Choroid plexus epithelial cell (primary cell): ENCODE data around the gene SOCS1.

Experiments used
- DNase-seq: peaks from one replicate; pipeline ENCODE4 v3.0.0-alpha.2; 2010; ENCODE audit warnings: low read depth
- H3K4me3 ChIP-seq: 2 replicates; pipeline ENCODE4 v1.5.1; 2011; ENCODE audit warnings: low read depth, mild to moderate bottlenecking, control low read depth, low read length, moderate library complexity
- TF ChIP-seq, protein P1 (sequence below): conservative IDR thresholded peaks from 2 replicates; pipeline ENCODE4 v1.5.1; 2011; ENCODE audit warnings: low read depth, mild to moderate bottlenecking, control low read depth, inconsistent platforms, low read length, moderate library complexity

The SOCS1 gene

DNA sequence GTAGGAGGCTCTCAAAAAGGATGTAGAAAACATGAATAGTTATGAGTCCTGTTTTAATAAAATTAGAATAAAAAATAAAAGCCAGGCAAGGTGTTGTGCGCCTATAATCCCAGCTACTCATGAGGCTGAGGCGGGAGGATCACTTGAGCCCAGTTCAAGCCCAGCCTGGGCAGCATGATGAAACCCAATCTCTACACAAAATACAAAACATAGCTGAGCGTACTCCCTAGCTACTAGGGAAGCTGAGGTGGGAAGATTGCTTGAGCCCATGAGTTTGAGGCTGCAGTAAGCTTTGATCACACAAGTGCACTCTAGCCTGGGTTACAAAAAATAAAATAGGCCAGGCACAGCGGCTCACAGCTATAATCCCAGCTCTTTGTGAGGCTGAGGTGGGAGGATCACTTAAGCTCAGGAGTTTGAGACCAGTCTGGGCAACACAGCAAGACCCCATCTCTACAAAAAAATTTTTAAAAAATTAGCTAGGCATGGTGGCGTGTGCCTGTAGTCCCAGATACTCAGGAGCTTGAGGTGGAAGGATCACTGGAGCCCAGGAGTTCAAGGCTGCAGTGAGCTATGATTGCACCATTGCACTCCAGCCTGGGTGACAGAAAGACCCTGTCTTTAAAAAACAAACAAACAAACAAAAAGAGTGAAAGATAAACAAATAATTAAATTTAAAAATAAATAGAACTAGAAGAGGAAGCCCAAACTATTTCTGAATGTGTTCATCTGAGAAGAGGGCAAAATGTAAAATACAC lies 42.3 kb upstream of the SOCS1 start:
- no peak overlapping the region for H3K4me3 ChIP-seq
- TF ChIP-seq, protein P1, sequence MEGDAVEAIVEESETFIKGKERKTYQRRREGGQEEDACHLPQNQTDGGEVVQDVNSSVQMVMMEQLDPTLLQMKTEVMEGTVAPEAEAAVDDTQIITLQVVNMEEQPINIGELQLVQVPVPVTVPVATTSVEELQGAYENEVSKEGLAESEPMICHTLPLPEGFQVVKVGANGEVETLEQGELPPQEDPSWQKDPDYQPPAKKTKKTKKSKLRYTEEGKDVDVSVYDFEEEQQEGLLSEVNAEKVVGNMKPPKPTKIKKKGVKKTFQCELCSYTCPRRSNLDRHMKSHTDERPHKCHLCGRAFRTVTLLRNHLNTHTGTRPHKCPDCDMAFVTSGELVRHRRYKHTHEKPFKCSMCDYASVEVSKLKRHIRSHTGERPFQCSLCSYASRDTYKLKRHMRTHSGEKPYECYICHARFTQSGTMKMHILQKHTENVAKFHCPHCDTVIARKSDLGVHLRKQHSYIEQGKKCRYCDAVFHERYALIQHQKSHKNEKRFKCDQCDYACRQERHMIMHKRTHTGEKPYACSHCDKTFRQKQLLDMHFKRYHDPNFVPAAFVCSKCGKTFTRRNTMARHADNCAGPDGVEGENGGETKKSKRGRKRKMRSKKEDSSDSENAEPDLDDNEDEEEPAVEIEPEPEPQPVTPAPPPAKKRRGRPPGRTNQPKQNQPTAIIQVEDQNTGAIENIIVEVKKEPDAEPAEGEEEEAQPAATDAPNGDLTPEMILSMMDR, result no peak
- no peak for DNase-seq

DNA sequence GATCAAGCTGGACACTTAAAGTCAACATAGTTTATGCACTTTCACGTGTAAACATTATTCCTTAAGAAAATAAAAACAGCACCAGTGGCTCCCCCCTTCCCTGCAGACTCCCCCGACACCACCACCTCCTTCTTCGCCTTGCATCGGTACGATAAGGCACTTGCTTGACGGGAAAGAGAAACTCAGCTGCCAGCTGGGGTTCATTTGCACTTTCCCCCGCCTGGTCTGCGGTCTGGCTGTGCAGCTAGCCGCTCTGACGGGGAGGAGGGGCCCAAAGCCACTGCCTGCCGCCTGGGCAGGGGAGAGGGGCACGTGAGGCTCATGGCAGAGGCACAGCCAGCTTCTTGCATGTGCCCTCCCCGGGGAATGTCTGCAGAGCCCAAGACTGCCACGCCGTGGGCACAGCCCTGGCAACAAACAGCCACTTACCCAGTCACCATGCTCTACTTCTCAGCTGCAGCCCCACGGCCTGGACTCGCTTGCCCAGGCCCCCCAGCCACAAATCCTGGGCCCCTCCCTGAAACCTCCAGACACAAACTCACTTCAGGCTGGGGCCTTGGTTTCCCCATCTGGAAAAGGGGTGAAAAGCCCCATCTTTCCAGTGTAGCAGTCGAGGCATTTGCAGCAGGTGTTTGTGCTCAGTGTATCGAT lies 41.6 kb upstream of the SOCS1 start:
- DNase-seq, result peak; percentile 65
- no peak overlapping the region for H3K4me3 ChIP-seq

DNA sequence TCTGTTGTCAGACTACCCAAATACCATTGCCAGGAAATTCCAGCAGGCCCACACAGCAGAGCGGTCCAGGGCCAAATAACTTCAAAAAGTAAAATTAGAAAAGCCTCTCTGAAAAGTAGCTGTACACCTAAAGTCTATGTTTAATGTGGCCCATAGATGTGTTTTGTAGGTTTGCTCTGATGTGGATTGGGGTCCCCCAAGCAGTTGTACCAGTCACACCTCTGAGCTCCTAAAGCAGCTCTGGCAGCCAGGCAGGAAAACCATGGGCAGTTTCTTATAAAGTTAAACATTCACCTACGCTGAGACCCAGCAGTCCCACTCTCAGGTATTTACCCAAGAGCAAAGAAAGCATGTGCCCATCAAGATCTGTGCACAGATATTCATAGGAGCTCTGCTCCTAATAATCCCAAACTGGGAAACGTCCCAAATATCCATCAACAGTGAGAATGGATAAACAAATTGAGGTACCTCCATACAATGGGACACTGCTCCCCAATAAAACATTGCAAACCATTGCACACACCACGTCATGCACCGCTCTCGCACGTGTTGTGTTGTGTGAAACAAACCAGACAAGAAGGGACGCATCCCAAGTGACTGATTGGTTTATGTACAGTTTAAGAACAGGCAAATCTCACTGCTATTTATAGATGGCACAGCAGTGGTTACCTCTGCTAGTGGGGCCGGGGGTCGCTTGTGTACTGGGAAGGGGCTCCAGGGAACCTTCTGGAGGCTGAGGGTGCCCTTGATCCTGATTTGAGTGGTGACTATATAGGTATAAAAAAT lies 40.9 kb upstream of the SOCS1 start:
- no peak for DNase-seq

More for the DNA sequence above, 41.6 kb upstream of the SOCS1 start:
- TF ChIP-seq, protein P1, result no peak

DNA sequence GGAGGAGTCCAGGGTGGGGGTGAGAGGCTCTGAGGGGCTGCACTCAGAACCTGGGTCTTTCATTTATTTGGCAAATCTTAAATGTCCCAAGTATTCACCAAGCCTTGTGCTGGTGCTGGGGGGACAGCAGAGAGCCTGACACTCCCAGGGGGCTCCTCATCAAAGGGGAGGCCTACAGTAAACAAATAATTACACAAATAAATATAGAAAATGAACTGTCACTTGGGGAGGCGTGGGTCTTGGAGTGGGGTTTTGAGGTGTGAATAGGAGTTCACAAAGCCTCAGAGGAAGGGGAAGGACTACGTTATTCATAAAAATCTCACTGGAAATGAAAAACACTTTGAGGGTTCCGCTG lies 40.3 kb upstream of the SOCS1 start:
- no peak overlapping the region for H3K4me3 ChIP-seq
- TF ChIP-seq, protein P1, result no peak
- DNase-seq, result no peak

More for the DNA sequence above, 40.9 kb upstream of the SOCS1 start:
- H3K4me3 ChIP-seq, result no peak overlapping the region
- TF ChIP-seq, protein P1, result no peak

DNA sequence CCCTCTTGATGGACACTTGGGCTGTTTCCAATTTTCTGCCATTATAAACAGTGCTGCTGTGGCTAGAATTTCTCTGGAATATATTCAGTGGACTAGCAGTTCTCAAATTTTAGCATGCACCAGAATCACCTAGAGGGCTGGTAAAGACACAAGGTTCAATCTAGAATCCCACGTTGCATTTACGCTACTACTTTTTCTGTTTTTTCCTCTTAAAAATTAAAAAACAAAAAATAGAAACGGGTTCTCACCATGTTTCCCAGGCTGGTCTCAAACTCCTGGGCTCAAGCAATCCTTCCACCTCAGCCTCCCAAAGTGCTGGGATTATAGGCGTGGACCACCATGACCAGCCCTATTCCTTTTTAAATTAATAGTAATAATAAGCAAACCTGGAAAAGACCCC lies 39.7 kb upstream of the SOCS1 start:
- no peak for DNase-seq
- no peak overlapping the region for H3K4me3 ChIP-seq
- TF ChIP-seq, protein P1, result no peak

DNA sequence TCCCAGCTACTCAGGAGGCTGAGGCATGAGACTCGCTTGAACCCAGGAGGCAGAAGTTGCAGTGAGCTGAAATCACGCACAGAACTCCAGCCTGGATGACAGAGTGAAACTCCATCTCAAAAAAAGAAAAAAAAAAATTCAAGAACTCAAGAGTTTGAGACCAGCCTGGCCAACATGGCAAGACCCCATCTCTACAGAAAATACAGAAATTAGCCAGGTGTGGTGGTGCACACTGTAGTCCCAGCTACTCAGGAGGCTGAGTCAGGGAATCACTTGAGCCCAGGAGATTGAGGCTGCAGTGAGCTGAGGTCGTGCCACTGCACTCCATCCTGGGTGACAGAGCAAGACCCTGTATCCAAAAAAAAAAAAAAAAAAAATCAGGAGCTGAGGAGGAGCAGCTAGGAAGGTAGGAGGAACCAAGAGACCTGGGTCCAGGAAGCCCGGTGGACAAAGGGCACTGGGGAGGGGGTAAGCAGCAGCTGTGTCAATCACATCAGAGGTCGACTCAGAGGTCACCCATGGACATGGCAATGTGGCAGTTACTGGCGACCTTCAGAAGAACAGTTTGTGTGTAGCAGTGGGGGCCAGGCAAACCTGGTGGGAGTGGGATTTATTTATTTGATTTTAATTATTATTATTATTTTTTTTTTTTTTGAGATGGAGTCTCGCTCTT lies 36.2 kb upstream of the SOCS1 start:
- H3K4me3 ChIP-seq, result no peak overlapping the region
- no peak for DNase-seq
- TF ChIP-seq, protein P1, result no peak
